Osteocyte (in vitro differentiated cells): ENCODE results near the gene LDAF1. TPM values are rescaled to one million over a fixed set of nuclear protein-coding genes. Genes with fewer than 3 reads are reported as not detected.
A peak's percentile ranks its signal among the peaks of the same experiment; 100 is the strongest.

Source experiments
- DNase-seq: peaks from one replicate; pipeline ENCODE4 v3.0.0; 2021; ENCODE audit warnings: mixed read lengths; ENCODE audit not compliant: unreplicated experiment; ENCODE audit errors: extremely low spot score
- H3K27ac Mint-ChIP-seq: one replicate; pipeline ENCODE4 v1.8.0; 2021; ENCODE audit warnings: mild to moderate bottlenecking, mixed read lengths; ENCODE audit not compliant: unreplicated experiment
- H3K27me3 Mint-ChIP-seq: one replicate; pipeline ENCODE4 v1.8.0; 2021; ENCODE audit warnings: mixed read lengths; ENCODE audit not compliant: unreplicated experiment
- H3K36me3 Mint-ChIP-seq: one replicate; pipeline ENCODE4 v1.8.0; 2021; ENCODE audit warnings: mixed read lengths; ENCODE audit not compliant: unreplicated experiment
- H3K4me1 Mint-ChIP-seq: one replicate; pipeline ENCODE4 v1.8.0; 2021; ENCODE audit warnings: mixed read lengths; ENCODE audit not compliant: unreplicated experiment
- H3K4me3 Mint-ChIP-seq: one replicate; pipeline ENCODE4 v1.8.0; 2021; ENCODE audit warnings: mild to moderate bottlenecking, moderate library complexity, mixed read lengths; ENCODE audit not compliant: unreplicated experiment
- H3K9me3 Mint-ChIP-seq: one replicate; pipeline ENCODE4 v1.8.0; 2021; ENCODE audit warnings: mixed read lengths; ENCODE audit not compliant: unreplicated experiment
- CTCF ChIP-seq: fragments of 200-600 bp; sonication (generic); IDR thresholded peaks from 2 replicates; pipeline ENCODE4 v1.5.0; 2021; ENCODE audit warnings: antibody characterized with exemption, mild to moderate bottlenecking, moderate library complexity
- total RNA-seq: library from RNA; stranded (reverse); gene quantifications from 2 replicates; pipeline ENCODE4 v1.2.1, GENCODE V29; 2021

Gene LDAF1
- total RNA-seq, 1 donor from 2014 or later, result 24.8 TPM

GRCh38 chr16:21157632-21158031 is 842 bp upstream of the LDAF1 start:
- no peak for DNase-seq
- H3K36me3 Mint-ChIP-seq, result peaks cover 5% of the 10 kb centered on the region
- H3K4me3 Mint-ChIP-seq, result peak overlapping the region; percentile 44
- no peaks in the 10 kb centered on the region for H3K9me3 Mint-ChIP-seq
- H3K27me3 Mint-ChIP-seq, result no peaks in the 10 kb centered on the region
- TF ChIP-seq CTCF, result no peak
- peaks cover 20% of the 10 kb centered on the region for H3K4me1 Mint-ChIP-seq
- no peak overlapping the region for H3K27ac Mint-ChIP-seq

DNA sequence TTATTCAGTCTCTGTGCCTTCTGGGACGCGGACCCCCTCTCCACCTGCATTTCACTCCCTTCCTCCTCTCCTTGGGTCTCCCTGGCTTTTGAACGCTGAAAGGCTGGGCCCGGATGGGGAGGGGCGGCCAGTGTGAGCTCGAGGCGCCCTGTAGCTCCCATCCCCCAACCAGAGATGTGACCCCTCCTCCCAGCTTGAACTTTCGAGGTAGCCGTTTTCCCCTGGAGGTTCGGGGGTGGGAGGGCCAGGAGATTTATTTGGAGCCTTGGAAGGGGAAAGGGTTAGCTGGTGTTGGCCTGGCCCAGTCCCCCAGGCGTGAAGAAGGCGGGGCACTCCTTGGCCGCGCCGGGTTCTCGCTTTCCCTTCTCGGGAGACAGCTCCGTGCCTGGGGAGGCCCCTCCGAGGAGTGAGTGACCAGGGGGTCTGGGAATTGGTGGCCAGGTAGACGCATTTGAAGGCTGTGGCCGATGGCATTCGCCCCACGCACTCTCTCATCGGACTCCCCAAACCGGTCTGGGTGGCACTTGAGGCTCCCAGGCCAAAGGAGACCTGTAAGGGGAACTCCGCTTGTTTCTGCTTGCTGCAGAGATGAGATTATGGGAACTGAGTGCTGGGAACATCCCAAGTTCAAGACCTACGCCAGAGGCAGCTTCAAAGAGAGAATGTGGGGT is 942 bp downstream of the LDAF1 start:
- H3K4me3 Mint-ChIP-seq, result peak overlapping the region; percentile 87
- peaks cover 20% of the 10 kb centered on the region for H3K4me1 Mint-ChIP-seq
- TF ChIP-seq CTCF, result no peak
- peaks cover 7% of the 10 kb centered on the region for H3K36me3 Mint-ChIP-seq
- H3K27me3 Mint-ChIP-seq, result no peaks in the 10 kb centered on the region
- peak overlapping the region; percentile 62 for H3K27ac Mint-ChIP-seq
- H3K9me3 Mint-ChIP-seq, result no peaks in the 10 kb centered on the region
- no peak for DNase-seq

DNA sequence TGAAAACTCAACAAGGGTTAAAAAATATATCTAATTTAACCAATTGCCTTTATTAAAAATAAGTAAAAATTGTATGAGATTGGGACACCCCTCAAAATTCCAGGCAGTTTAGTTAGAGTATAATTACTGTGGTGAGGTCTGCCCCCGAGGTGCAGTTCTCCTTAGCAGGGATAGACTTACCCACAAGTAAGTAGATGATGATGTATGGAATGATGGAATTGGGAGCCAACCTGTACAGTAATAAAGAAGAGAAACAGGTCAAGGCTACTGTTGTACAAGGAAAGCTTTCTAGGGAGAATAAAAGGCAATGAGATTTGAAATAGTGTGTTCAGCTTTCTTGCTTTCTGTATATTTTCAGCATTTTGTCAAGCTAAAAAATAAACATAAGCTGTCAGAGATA is 1.8 kb downstream of the LDAF1 start:
- H3K4me3 Mint-ChIP-seq, result no peak overlapping the region
- peaks cover 20% of the 10 kb centered on the region for H3K4me1 Mint-ChIP-seq

GRCh38 chr16:21161211-21161610 is 2.7 kb downstream of the LDAF1 start:
- Mint-ChIP-seq H3K4me1 (peaks cover 20% of the 10 kb centered on the region), H3K36me3 (peaks cover 12% of the 10 kb centered on the region), H3K27me3 (no peaks in the 10 kb centered on the region), H3K27ac (no peak overlapping the region), H3K4me3 (no peak overlapping the region), H3K9me3 (no peaks in the 10 kb centered on the region)
- DNase-seq, result no peak
- TF ChIP-seq CTCF, result no peak

More for the DNA sequence above, 1.8 kb downstream of the LDAF1 start:
- no peak overlapping the region for H3K27ac Mint-ChIP-seq
- no peak for DNase-seq
- peaks cover 10% of the 10 kb centered on the region for H3K36me3 Mint-ChIP-seq
- TF ChIP-seq CTCF, result no peak
- no peaks in the 10 kb centered on the region for H3K9me3 Mint-ChIP-seq
- H3K27me3 Mint-ChIP-seq, result no peaks in the 10 kb centered on the region

DNA sequence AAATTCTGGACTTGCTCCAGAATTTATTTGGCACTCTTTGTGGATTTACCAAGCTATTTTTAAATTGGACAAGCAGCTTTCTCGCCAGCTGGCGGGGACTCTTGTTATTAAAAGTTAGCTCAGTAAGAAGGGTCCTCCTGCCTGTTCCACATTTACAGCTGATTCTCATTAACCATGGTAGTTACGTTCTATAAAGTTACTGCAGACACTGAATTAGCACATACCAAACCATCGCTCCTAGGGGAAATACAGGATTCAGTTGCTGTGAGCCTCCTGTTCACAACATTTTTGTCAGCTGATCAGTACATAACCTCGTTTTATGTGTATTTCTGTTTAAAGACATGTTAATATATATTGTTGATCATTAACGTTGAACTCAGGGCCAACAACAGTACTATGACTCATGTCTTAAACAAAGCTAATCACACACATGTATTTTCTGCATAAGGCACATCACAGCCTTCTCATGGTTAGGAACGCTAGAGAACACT is 4.2 kb downstream of the LDAF1 start:
- Mint-ChIP-seq H3K27me3 (no peaks in the 10 kb centered on the region), H3K27ac (no peak overlapping the region), H3K36me3 (peaks cover 16% of the 10 kb centered on the region), H3K4me3 (no peak overlapping the region), H3K9me3 (no peaks in the 10 kb centered on the region), H3K4me1 (peaks cover 18% of the 10 kb centered on the region)
- no peak for TF ChIP-seq CTCF
- no peak for DNase-seq
